Left lung (tissue), 10 donors: ENCODE results near the gene CARD8. TPM values are rescaled to one million over a fixed set of nuclear protein-coding genes. Genes with fewer than 3 reads are reported as not detected.

Experiments
- ATAC-seq: fragments of 200-7000 bp; cut with Tn5 transposase; one replicate; pipeline ENCODE4 v1.9.1; 2020; ENCODE audit warnings: moderate library complexity
- DNase-seq, 4 donors: peaks; one replicate each; pipeline ENCODE4 v3.0.0-alpha.2; 2013 to 2020
- H3K27ac ChIP-seq, 2 donors: fragments of 200-600 bp; sonication (generic) in 1 of 2; one replicate each; pipeline versions ENCODE4 v1.5.0 to v1.8.0; 2020 to 2021
- H3K27me3 ChIP-seq, 2 donors: fragments of 200-600 bp; sonication (generic) in 1 of 2; one replicate each; pipeline versions ENCODE4 v1.5.0 to v1.8.0; 2020 to 2021
- H3K36me3 ChIP-seq, 2 donors: fragments of 200-600 bp; sonication (generic) in 1 of 2; one replicate each; pipeline versions ENCODE4 v1.5.0 to v1.8.0; 2020 to 2021
- H3K4me1 ChIP-seq, 2 donors: fragments of 200-600 bp; one replicate each; pipeline ENCODE4 v1.8.0; 2021
- H3K4me3 ChIP-seq, 2 donors: fragments of 200-600 bp; sonication (generic) in 1 of 2; one replicate each; pipeline versions ENCODE4 v1.5.0 to v1.8.0; 2020 to 2021; ENCODE audit warnings: mild to moderate bottlenecking in 1 of 2
- H3K9me3 ChIP-seq, 2 donors: fragments of 200-600 bp; sonication (generic) in 1 of 2; one replicate each; pipeline versions ENCODE4 v1.5.0 to v1.8.0; 2020 to 2021
- intact Hi-C, 2 donors: fragments of 100-400 bp; cut with DNase I; formaldehyde crosslinking; loops; one replicate each; pipeline versions ENCODE4 v1.11.2 to v1.14.2; 2022
- polyA plus RNA-seq, 6 donors: library from polyadenylated mRNA; unstranded; fragments of 120-200 nt; gene quantifications; one replicate each; pipeline ENCODE4 v1.2.1, GENCODE V29; 2013; ENCODE audit not compliant: insufficient read length in 6 of 6
- total RNA-seq, 2 donors: library from RNA; stranded (reverse); fragmentation: NEBNext Ultra II Directional; extraction: Animal tissue kit (Norgen Biotek cat#: 25700); gene quantifications; one replicate each; pipeline ENCODE4 v1.2.1, GENCODE V29; 2021
- TF ChIP-seq, protein P1 (sequence below), 2 donors: fragments of 200-600 bp; sonication (generic) in 1 of 2; IDR thresholded peaks; one replicate each; pipeline versions ENCODE4 v1.5.0 to v1.8.0; 2021; ENCODE audit warnings: antibody characterized with exemption in 2 of 2
- donor health status: DM: no; HTN: yes; CAD: no.
- donor health status: DM: no; HTN: no; CAD: no.

CARD8 gene
- total and polyA plus RNA-seq, 8 donors, result 51.3 to 92.3 (median 83.0) TPM

DNA sequence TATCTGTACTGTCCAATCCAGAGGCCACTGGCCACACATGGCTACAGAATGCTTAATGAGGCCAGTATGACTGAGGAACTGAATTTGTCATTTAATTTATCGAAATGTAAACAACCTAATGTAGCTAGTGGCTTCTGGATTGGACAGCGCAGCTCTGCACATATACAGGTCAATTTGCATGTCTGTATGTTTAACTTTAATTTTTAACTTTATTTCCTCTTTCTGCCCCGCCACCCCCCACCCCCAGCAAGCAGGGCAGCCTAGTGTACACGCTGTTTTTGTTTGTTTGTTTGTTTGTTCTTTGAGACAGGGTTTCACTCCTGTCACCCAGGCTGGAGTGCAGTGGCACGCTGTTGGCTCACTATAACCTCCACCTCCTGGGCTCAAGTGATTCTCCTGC is 69.7 kb downstream of the CARD8 start:
- TF ChIP-seq, protein P1, sequence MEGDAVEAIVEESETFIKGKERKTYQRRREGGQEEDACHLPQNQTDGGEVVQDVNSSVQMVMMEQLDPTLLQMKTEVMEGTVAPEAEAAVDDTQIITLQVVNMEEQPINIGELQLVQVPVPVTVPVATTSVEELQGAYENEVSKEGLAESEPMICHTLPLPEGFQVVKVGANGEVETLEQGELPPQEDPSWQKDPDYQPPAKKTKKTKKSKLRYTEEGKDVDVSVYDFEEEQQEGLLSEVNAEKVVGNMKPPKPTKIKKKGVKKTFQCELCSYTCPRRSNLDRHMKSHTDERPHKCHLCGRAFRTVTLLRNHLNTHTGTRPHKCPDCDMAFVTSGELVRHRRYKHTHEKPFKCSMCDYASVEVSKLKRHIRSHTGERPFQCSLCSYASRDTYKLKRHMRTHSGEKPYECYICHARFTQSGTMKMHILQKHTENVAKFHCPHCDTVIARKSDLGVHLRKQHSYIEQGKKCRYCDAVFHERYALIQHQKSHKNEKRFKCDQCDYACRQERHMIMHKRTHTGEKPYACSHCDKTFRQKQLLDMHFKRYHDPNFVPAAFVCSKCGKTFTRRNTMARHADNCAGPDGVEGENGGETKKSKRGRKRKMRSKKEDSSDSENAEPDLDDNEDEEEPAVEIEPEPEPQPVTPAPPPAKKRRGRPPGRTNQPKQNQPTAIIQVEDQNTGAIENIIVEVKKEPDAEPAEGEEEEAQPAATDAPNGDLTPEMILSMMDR (IDR thresholded peaks at IDR 0.05), result no peak
- peaks cover 0 to 33% of the 10 kb centered on the region in 2 donors for H3K36me3 ChIP-seq
- intact Hi-C loops, result no loop called here
- no peaks in the 10 kb centered on the region for H3K27me3 ChIP-seq
- H3K4me3 ChIP-seq, result no peak overlapping the region
- no peak for DNase-seq
- peaks cover 0 to 15% of the 10 kb centered on the region in 2 donors for H3K9me3 ChIP-seq
- ATAC-seq, result no peak
- no peaks in the 10 kb centered on the region for H3K4me1 ChIP-seq
- H3K27ac ChIP-seq, result no peak overlapping the region

DNA sequence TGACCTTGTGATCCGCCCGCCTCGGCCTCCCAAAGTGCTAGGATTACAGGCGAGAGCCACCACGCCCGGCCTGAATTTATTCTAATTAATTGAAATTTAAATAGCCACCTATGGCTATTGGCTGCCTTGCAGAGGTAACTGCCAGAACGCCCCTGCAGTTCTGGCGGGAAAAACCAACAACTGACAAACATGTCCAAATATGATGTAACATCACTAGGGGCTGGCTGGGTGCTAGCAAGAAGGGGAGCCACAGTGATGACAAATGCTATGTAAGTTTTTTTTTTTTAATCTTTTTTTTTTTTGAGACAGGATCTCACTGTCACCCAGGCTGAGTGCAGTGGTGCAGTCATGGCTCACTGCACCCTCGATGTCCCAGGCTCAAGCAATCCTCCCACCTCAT is 72.4 kb downstream of the CARD8 start:
- Histone ChIP-seq H3K27ac (no peak overlapping the region), H3K36me3 (peaks cover 0 to 32% of the 10 kb centered on the region in 2 donors), H3K9me3 (peaks cover 0 to 20% of the 10 kb centered on the region in 2 donors), H3K27me3 (no peaks in the 10 kb centered on the region), H3K4me1 (no peaks in the 10 kb centered on the region), H3K4me3 (no peak overlapping the region)
- TF ChIP-seq, protein P1 (IDR thresholded peaks at IDR 0.05), result no peak
- intact Hi-C loops, result no loop called here
- no peak for DNase-seq
- ATAC-seq, result no peak

DNA sequence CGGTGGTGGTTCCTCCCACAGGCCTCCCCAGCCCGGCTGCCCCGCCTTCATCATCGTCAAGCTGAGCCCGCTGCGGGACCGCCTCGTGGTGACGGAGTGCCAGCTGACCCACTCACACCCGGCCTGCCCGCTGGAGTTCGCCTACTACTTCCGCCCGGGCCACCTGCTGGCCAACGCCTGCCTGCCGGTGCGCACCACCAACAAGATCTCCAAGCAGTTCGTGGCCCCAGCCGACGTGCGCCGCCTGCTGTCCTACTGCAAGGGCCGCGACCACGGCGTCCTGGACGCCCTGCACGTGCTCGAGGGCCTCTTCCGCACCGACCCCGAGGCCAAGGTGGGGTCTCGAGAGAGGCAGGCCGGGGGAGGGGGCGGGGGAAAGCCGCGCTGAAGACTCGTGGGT is 73.3 kb downstream of the CARD8 start:
- TF ChIP-seq, protein P1 (IDR thresholded peaks at IDR 0.05), result no peak
- H3K36me3 ChIP-seq, result peaks cover 0 to 31% of the 10 kb centered on the region in 2 donors
- H3K4me1 ChIP-seq, result no peaks in the 10 kb centered on the region
- intact Hi-C loops, result no loop called here
- DNase-seq, result no peak
- ATAC-seq, result no peak
- H3K27ac ChIP-seq, result no peak overlapping the region
- H3K9me3 ChIP-seq, result peaks cover 0 to 20% of the 10 kb centered on the region in 2 donors
- no peak overlapping the region for H3K4me3 ChIP-seq
- H3K27me3 ChIP-seq, result no peaks in the 10 kb centered on the region

DNA sequence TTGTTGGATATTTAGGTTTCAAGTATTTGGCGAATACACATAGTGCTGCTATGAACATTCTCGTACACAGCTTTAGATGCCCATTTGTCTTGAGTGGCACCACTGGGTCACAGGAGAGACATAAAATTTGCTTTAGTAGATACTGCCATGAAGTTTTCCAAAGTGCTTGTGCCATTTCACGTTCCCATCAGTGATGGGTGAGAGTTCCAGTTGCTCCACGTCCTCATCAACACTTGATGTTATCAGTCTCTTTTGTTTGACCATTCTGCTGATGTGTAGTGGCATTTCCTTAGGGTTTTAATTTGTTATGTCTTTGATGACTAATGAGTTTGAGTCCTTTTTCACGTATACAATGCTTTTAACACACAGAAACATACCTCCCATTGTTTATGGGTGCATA is 74.2 kb downstream of the CARD8 start:
- Histone ChIP-seq H3K9me3 (peaks cover 0 to 20% of the 10 kb centered on the region in 2 donors), H3K27me3 (no peaks in the 10 kb centered on the region), H3K4me3 (no peak overlapping the region), H3K36me3 (peaks cover 0 to 29% of the 10 kb centered on the region in 2 donors), H3K4me1 (no peaks in the 10 kb centered on the region), H3K27ac (no peak overlapping the region)
- intact Hi-C loops, result no loop called here
- TF ChIP-seq, protein P1 (IDR thresholded peaks at IDR 0.05), result no peak
- DNase-seq, result no peak
- ATAC-seq, result no peak

DNA sequence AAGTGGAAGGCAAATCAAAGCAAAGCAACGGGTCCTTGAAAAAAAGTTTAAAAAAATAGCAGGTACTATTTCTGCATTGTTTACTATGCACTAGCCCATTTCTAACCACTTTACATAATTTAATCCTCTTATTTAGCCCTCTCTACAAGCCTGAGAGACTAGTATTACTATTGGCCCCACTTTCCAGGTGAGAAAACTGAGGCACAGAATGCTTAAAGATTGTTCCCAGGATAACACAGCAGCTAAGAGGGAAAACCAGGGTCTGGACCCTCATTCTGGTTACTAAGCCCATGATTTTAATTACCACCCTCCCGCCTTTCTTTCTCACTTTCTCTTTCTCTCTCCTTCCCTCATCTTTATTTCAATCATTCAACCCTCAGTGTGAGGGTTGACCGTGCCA is 79.5 kb downstream of the CARD8 start:
- Histone ChIP-seq H3K27me3 (no peaks in the 10 kb centered on the region), H3K36me3 (peaks cover 0 to 38% of the 10 kb centered on the region in 2 donors), H3K4me3 (no peak overlapping the region), H3K27ac (no peak overlapping the region), H3K9me3 (peaks cover 0 to 7% of the 10 kb centered on the region in 2 donors), H3K4me1 (peaks cover 5 to 13% of the 10 kb centered on the region in 2 donors)
- intact Hi-C loops, result no loop called here
- DNase-seq (no peak), ATAC-seq (no peak)
- TF ChIP-seq, protein P1 (IDR thresholded peaks at IDR 0.05), result no peak
